Measurements from ENCODE around the gene CELF2.

DNA sequence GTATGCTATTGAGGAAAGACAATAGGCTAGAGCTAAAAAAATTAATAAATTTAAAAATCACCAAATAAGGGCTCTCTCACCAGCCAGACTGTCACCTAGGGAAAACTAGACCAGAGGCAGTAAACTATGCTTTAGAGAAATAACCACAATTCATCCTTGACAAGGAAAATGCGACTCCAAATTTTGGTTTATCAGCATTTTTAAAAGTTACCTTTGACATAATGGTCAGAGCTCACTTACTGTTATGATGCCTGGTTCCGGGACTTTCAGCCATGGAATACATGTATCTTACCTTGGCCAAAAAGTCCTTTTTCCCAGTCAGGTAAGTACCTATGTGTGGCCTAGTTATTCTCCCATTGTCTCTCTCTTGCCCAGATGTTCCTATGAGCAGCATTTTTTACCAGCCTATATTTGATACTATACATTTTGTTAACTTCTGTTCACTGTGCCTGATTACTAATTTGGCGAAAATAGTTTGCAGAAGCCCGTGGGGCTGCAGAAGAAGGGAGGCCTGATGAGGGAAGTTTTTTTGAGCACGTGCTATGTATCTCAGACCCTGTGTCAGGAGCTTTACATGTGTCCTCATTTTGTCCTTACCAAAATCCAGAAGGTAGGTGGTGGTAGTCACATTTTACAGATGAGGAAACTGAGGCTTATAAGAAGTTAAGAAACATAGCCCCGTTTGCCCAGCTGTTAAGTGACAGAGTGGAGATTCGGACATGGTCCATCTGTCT lies 149.7 kb downstream of the CELF2 start:
- no peak for TF ChIP-seq POLR2A (IDR thresholded peaks at IDR 0.05)
- TF ChIP-seq, protein P1, sequence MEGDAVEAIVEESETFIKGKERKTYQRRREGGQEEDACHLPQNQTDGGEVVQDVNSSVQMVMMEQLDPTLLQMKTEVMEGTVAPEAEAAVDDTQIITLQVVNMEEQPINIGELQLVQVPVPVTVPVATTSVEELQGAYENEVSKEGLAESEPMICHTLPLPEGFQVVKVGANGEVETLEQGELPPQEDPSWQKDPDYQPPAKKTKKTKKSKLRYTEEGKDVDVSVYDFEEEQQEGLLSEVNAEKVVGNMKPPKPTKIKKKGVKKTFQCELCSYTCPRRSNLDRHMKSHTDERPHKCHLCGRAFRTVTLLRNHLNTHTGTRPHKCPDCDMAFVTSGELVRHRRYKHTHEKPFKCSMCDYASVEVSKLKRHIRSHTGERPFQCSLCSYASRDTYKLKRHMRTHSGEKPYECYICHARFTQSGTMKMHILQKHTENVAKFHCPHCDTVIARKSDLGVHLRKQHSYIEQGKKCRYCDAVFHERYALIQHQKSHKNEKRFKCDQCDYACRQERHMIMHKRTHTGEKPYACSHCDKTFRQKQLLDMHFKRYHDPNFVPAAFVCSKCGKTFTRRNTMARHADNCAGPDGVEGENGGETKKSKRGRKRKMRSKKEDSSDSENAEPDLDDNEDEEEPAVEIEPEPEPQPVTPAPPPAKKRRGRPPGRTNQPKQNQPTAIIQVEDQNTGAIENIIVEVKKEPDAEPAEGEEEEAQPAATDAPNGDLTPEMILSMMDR (IDR thresholded peaks at IDR 0.05), result no peak

All from vagina (tissue), 2 donors.